ENCODE measurements around the gene ZNF329.

DNA sequence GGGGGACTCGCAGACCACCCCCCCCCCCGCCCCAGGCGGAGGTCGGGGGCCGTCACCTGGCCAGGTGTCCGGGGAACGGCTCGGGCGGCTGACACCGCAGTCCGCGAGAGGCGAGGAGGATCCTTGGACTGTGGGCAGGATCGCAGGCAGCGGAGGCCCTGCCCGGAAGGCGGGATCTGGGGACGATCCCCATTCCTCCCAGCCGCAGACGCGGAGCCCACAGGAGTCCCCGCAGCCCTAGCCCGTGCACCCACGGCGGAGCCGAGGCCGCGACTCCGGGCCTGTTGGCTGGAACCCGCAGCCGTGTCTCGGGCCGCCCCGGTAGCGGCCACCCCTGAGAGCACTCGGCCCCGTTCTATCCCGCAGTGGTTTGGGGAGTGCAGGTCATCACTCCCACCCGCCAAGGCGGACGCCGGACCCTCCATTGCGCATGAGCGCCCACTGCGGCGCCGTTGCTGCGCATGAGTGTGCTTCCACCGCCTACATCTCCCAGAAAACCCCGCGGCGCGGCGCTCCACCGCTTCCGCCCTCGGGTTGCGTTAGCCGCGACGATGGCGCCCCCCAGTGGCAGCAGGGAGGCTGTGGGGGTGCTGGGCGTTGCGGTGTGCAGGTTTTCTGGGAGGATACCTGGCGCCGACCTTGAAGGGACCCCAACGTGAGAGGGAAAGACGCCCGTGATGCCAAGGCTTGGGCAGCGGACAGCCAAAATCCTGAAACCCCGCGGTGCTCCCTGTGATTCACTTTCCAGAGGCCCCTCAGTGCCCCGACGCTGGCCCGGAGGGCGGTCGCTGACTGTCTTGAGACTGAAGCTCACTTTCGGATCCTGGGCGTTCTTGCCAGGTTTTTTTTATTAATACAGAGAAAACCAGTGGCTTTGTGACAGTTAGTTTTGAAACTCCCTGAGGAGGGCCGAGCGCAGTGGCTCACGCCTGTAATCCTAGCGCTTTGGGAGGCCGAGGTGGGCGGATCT lies 4.4 kb upstream of the ZNF329 start:
- TF ChIP-seq, protein P1, sequence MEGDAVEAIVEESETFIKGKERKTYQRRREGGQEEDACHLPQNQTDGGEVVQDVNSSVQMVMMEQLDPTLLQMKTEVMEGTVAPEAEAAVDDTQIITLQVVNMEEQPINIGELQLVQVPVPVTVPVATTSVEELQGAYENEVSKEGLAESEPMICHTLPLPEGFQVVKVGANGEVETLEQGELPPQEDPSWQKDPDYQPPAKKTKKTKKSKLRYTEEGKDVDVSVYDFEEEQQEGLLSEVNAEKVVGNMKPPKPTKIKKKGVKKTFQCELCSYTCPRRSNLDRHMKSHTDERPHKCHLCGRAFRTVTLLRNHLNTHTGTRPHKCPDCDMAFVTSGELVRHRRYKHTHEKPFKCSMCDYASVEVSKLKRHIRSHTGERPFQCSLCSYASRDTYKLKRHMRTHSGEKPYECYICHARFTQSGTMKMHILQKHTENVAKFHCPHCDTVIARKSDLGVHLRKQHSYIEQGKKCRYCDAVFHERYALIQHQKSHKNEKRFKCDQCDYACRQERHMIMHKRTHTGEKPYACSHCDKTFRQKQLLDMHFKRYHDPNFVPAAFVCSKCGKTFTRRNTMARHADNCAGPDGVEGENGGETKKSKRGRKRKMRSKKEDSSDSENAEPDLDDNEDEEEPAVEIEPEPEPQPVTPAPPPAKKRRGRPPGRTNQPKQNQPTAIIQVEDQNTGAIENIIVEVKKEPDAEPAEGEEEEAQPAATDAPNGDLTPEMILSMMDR (IDR thresholded peaks at IDR 0.05; ENCODE audit: insufficient read depth, low read depth, low read length), result peak; percentile 72
- TF ChIP-seq EZH2 (IDR thresholded peaks at IDR 0.05; ENCODE audit: insufficient read depth, low read length), result no peak
